Panc1 (cell line): Measurements from ENCODE around the gene ESYT2.

Source experiments
- POLR2AphosphoS5 ChIP-seq: IDR thresholded peaks from 2 replicates; pipeline ENCODE4 v1.6.1; 2012; ENCODE audit warnings: mild to moderate bottlenecking, low read depth, low read length, moderate library complexity
- REST ChIP-seq, 2 experiments: IDR thresholded peaks; 2 replicates each; pipeline ENCODE4 v1.6.1; 2011 to 2012; ENCODE audit warnings: low read depth in 2 of 2, control low read depth in 1 of 2, low read length in 1 of 2, mild to moderate bottlenecking in 1 of 2, moderate library complexity in 1 of 2; ENCODE audit not compliant: insufficient read depth in 1 of 2
- SIN3A ChIP-seq: IDR thresholded peaks from 2 replicates; pipeline ENCODE4 v1.6.1; 2012; ENCODE audit warnings: low read depth, mild to moderate bottlenecking, low read length, moderate library complexity, borderline replicate concordance; ENCODE audit not compliant: insufficient read depth
- TCF7L2 ChIP-seq: IDR thresholded peaks from 2 replicates; pipeline ENCODE4 v1.6.1; 2011; ENCODE audit warnings: mild to moderate bottlenecking, low read depth, low read length, inconsistent platforms
- TF ChIP-seq, protein P1 (sequence below): fragments of 450-650 bp; IDR thresholded peaks from 2 replicates; pipeline ENCODE4 v1.5.1; 2017; ENCODE audit warnings: mild to moderate bottlenecking

GRCh38 chr7:158786898-158787297, 42.4 kb downstream of the ESYT2 start:
- TF ChIP-seq, protein P1, sequence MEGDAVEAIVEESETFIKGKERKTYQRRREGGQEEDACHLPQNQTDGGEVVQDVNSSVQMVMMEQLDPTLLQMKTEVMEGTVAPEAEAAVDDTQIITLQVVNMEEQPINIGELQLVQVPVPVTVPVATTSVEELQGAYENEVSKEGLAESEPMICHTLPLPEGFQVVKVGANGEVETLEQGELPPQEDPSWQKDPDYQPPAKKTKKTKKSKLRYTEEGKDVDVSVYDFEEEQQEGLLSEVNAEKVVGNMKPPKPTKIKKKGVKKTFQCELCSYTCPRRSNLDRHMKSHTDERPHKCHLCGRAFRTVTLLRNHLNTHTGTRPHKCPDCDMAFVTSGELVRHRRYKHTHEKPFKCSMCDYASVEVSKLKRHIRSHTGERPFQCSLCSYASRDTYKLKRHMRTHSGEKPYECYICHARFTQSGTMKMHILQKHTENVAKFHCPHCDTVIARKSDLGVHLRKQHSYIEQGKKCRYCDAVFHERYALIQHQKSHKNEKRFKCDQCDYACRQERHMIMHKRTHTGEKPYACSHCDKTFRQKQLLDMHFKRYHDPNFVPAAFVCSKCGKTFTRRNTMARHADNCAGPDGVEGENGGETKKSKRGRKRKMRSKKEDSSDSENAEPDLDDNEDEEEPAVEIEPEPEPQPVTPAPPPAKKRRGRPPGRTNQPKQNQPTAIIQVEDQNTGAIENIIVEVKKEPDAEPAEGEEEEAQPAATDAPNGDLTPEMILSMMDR = no peak
- TF ChIP-seq REST (IDR thresholded peaks at IDR 0.05; ENCODE audit: insufficient read depth in 1 of 2, low read depth in 2 of 2, low read length in 1 of 2) (0 out of 4 replicates have a peak, but pooled peaks of 1 of the 2 experiments have one; percentile 53), SIN3A (no peak), POLR2AphosphoS5 (no peak), TCF7L2 (no peak)
